ENCODE measurements around the gene NCOA1. TPM values are rescaled to one million over a fixed set of nuclear protein-coding genes. Genes with fewer than 3 reads are reported as not detected.

Gene NCOA1
- total RNA-seq, 1 donor from 2014 or later: 46.9 TPM

DNA sequence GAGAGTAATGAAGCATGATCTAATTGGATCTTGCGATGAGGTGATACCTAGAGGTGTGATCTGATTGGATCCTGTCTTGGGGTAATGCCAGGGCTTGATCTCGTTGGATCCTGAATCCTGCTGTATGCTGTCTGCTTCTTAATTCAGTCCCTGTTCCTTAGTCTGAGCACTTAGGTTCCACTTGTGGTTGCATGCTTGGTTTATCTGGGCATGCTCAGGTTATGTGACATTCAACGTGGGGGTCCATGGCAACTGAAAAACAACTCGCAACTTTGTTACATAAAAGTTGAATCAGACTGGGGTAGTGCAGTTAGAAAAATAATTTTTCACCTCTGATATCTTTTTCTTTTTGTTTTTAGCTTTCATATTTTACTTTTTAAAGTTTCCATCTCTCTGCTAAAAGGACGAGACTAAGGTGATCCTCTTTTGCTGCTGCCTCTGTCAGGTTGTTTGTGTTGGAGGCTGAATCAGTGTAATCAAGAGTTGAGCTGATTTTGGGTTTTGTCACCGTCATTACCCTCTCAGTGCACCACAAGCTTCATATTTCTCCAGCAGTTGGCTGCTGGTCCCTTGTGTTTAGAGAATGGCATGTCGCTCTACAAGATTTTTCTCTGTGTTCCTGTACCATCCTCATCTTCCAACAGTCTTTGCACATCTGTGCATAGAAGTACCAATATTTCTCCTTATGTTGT is 67.9 kb downstream of the NCOA1 start:
- no peaks in the 10 kb centered on the region for H3K9me3 ChIP-seq
- H3K4me3 ChIP-seq: no peak overlapping the region
- intact Hi-C loops (cut with DNase I): no loop called here
- no peaks in the 10 kb centered on the region for H3K27me3 ChIP-seq
- H3K4me1 ChIP-seq: peaks cover 12% of the 10 kb centered on the region
- no peak overlapping the region for H3K27ac ChIP-seq
- H3K36me3 ChIP-seq: no peaks in the 10 kb centered on the region
- DNase-seq: no peak
- TF ChIP-seq, protein P1, sequence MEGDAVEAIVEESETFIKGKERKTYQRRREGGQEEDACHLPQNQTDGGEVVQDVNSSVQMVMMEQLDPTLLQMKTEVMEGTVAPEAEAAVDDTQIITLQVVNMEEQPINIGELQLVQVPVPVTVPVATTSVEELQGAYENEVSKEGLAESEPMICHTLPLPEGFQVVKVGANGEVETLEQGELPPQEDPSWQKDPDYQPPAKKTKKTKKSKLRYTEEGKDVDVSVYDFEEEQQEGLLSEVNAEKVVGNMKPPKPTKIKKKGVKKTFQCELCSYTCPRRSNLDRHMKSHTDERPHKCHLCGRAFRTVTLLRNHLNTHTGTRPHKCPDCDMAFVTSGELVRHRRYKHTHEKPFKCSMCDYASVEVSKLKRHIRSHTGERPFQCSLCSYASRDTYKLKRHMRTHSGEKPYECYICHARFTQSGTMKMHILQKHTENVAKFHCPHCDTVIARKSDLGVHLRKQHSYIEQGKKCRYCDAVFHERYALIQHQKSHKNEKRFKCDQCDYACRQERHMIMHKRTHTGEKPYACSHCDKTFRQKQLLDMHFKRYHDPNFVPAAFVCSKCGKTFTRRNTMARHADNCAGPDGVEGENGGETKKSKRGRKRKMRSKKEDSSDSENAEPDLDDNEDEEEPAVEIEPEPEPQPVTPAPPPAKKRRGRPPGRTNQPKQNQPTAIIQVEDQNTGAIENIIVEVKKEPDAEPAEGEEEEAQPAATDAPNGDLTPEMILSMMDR (IDR thresholded peaks at IDR 0.05): no peak
- no peak for ATAC-seq

DNA sequence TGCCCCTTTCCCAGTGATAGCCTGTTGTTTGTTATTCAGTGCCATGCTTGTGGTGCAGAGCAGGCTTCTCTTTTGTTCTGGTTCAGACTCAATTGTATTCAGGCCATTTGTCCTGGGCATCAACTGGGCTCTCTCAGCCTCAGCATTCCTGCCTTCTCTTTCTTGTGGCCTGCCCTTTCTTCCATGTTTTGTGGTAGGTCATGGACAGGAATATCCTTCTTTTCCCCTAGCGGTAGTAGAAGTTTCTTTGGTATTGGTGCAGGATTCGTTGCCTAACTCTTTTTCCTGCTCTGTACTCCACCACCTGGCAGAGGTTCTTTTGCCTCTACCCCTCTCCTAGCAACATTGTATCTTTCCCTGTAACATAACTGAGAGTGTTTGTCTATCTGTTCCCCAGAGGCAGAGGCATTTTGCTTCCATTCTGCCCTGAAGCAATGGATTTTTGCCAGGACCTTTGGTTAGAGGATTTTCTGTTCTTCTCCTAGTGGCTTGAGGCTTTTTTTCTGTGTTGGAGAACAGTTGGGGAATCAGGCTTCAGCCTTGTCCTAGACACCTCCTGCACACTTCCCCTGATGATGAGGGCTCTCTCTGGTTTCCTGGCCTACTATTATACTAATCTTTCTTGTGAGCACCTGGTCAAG is 68.5 kb downstream of the NCOA1 start:
- H3K27ac ChIP-seq: no peak overlapping the region
- TF ChIP-seq, protein P1 (IDR thresholded peaks at IDR 0.05): no peak
- intact Hi-C loops (cut with DNase I): no loop called here

DNA sequence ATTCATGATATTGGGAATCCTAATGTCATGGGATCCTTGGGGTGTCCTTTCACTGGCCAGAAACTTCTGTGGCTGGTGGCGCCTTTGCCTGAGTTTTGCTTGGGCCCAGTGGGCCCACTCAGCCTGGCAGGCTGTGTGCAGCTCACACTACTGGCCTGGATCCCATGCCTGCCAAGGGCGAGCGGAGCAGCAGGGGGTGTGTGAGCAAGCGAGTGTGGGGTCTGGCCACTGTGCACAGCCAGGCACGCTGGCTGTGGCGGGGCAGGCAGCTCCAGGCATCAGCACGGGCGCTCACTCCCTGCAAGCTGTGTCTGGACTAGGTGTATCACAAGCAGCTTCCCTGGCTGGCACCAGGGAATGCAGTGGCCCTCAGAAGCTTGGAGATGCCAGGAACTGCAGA is 74.5 kb downstream of the NCOA1 start:
- Histone ChIP-seq H3K4me1 (peaks cover 18% of the 10 kb centered on the region), H3K36me3 (no peaks in the 10 kb centered on the region), H3K4me3 (no peak overlapping the region), H3K27me3 (no peaks in the 10 kb centered on the region), H3K9me3 (no peaks in the 10 kb centered on the region), H3K27ac (no peak overlapping the region)
- DNase-seq (no peak), ATAC-seq (no peak)
- TF ChIP-seq, protein P1 (IDR thresholded peaks at IDR 0.05): no peak
- intact Hi-C loops (cut with DNase I): no loop called here

More for the DNA sequence above, 68.5 kb downstream of the NCOA1 start:
- Histone ChIP-seq H3K36me3 (no peaks in the 10 kb centered on the region), H3K27me3 (no peaks in the 10 kb centered on the region), H3K9me3 (no peaks in the 10 kb centered on the region), H3K4me3 (no peak overlapping the region), H3K4me1 (peaks cover 12% of the 10 kb centered on the region)
- ATAC-seq: no peak
- DNase-seq: no peak

DNA sequence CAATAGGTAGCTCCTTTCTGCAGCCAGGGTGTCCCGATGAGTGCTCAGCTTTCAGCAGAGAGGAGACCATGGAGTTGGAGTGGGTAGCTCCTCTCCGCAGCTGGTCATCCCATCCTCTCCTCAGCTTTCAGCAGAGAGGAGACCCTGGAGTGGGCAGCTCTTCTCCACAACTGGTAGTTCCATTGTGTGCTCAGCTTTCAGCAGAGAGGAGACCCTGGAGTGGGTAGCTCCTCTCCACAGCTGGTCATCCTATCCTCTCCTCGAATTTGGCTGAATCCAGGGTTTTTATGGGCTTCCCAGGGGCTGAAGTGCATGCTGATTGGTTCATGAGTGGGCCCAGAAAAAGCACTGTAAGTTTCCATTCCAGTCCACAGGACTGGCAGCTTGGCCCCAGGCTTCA is 75.2 kb downstream of the NCOA1 start:
- no peaks in the 10 kb centered on the region for H3K27me3 ChIP-seq
- H3K27ac ChIP-seq: no peak overlapping the region
- no peak for DNase-seq
- no peak overlapping the region for H3K4me3 ChIP-seq
- no peaks in the 10 kb centered on the region for H3K36me3 ChIP-seq
- no peaks in the 10 kb centered on the region for H3K9me3 ChIP-seq
- TF ChIP-seq, protein P1 (IDR thresholded peaks at IDR 0.05): no peak
- intact Hi-C loops (cut with DNase I): no loop called here
- ATAC-seq: no peak
- peaks cover 14% of the 10 kb centered on the region for H3K4me1 ChIP-seq

DNA sequence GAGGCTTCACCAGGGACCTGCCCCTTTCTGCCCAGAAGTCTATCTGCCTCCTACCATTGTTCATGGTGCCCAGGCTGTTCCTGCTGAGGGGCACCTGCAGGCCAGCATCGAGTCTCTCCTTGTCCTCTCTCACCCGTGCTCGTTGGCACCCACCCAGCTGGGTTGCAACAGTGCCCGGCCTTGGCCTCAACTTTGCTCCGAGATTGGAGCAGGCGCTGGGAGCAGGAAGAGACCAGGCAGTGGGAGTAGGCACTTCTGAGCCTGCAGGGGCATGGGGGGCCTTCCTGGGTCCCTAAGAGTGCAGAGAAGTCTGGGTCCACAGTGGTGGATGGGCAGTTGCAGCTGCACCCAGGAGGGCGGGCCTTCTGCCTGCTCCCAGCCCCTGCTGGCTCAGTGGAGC is 75.6 kb downstream of the NCOA1 start:
- H3K27me3 ChIP-seq: no peaks in the 10 kb centered on the region
- ATAC-seq: no peak
- intact Hi-C loops (cut with DNase I): no loop called here
- DNase-seq: no peak
- TF ChIP-seq, protein P1 (IDR thresholded peaks at IDR 0.05): no peak
- H3K36me3 ChIP-seq: no peaks in the 10 kb centered on the region
- no peaks in the 10 kb centered on the region for H3K9me3 ChIP-seq
- no peak overlapping the region for H3K4me3 ChIP-seq
- H3K27ac ChIP-seq: no peak overlapping the region
- H3K4me1 ChIP-seq: peaks cover 14% of the 10 kb centered on the region
